Neutrophil (primary cell): Measurements from ENCODE around the gene XXYLT1.
"Not testable (repeated sequence)": the region's sequence is repeated elsewhere in the genome, so short reads cannot be mapped to it uniquely, and the experiment has no call there.

Experiments
- H3K27ac ChIP-seq: fragments of 200-600 bp; sonication (generic); 2 replicates; pipeline ENCODE4 v1.5.1; 2016; ENCODE audit warnings: mild to moderate bottlenecking, moderate library complexity
- H3K27me3 ChIP-seq: fragments of 200-600 bp; sonication (generic); 2 replicates; pipeline ENCODE4 v1.6.0; 2016; ENCODE audit warnings: mild to moderate bottlenecking
- H3K36me3 ChIP-seq: fragments of 200-600 bp; sonication (generic); 2 replicates; pipeline ENCODE4 v1.5.1; 2017
- H3K4me1 ChIP-seq, 2 experiments: fragments of 200-600 bp in 1 of 2; sonication (generic) in 1 of 2; 1 replicate in 1 of 2; 2 replicates in 1 of 2; pipeline versions ENCODE4 v1.5.1 to v1.6.1; 2013 to 2016; ENCODE audit warnings: low read depth in 1 of 2, low read length in 1 of 2, mild to moderate bottlenecking in 1 of 2, moderate library complexity in 1 of 2; ENCODE audit not compliant: control insufficient read depth in 1 of 2, insufficient read depth in 1 of 2
- H3K4me3 ChIP-seq, 2 experiments: fragments of 200-600 bp in 1 of 2; sonication (generic) in 1 of 2; 1 replicate in 1 of 2; 2 replicates in 1 of 2; pipeline ENCODE4 v1.5.1; 2013 to 2016; ENCODE audit warnings: low read depth in 1 of 2, low read length in 1 of 2, mild to moderate bottlenecking in 1 of 2, moderate library complexity in 1 of 2
- H3K9me3 ChIP-seq: fragments of 200-600 bp; sonication (generic); 2 replicates; pipeline ENCODE4 v1.5.1; 2016
- TF ChIP-seq, protein P1 (sequence below): fragments of 200-600 bp; sonication (generic); IDR thresholded peaks from 2 replicates; pipeline ENCODE4 v1.5.1; 2016; ENCODE audit warnings: antibody characterized with exemption

Gene XXYLT1

GRCh38 chr3:195219351-195220230 is 51.4 kb downstream of the XXYLT1 start:
- no peaks in the 10 kb centered on the region for H3K27me3 ChIP-seq
- no peaks in the 10 kb centered on the region for H3K4me1 ChIP-seq
- TF ChIP-seq, protein P1, sequence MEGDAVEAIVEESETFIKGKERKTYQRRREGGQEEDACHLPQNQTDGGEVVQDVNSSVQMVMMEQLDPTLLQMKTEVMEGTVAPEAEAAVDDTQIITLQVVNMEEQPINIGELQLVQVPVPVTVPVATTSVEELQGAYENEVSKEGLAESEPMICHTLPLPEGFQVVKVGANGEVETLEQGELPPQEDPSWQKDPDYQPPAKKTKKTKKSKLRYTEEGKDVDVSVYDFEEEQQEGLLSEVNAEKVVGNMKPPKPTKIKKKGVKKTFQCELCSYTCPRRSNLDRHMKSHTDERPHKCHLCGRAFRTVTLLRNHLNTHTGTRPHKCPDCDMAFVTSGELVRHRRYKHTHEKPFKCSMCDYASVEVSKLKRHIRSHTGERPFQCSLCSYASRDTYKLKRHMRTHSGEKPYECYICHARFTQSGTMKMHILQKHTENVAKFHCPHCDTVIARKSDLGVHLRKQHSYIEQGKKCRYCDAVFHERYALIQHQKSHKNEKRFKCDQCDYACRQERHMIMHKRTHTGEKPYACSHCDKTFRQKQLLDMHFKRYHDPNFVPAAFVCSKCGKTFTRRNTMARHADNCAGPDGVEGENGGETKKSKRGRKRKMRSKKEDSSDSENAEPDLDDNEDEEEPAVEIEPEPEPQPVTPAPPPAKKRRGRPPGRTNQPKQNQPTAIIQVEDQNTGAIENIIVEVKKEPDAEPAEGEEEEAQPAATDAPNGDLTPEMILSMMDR = no peak
- H3K27ac ChIP-seq = no peak overlapping the region
- H3K36me3 ChIP-seq = no peaks in the 10 kb centered on the region
- H3K9me3 ChIP-seq = no peaks in the 10 kb centered on the region
- H3K4me3 ChIP-seq = no peak overlapping the region

GRCh38 chr3:195218331-195218730 is 52.6 kb downstream of the XXYLT1 start:
- H3K27me3 ChIP-seq, H3K4me1 ChIP-seq, H3K4me3 ChIP-seq, H3K9me3 ChIP-seq, H3K27ac ChIP-seq, H3K36me3 ChIP-seq: not testable (repeated sequence)

- H3K4me1 ChIP-seq, H3K4me3 ChIP-seq, H3K27me3 ChIP-seq, H3K27ac ChIP-seq, H3K36me3 ChIP-seq, H3K9me3 ChIP-seq: not testable (repeated sequence)
Observed at GRCh38 chr3:195215576-195215975, 55.4 kb downstream of the XXYLT1 start.

- H3K4me3 ChIP-seq = no peak overlapping the region
- H3K9me3 ChIP-seq = no peaks in the 10 kb centered on the region
- H3K27me3 ChIP-seq = no peaks in the 10 kb centered on the region
- no peaks in the 10 kb centered on the region for H3K4me1 ChIP-seq
- H3K36me3 ChIP-seq = no peaks in the 10 kb centered on the region
- TF ChIP-seq, protein P1 = no peak
- no peak overlapping the region for H3K27ac ChIP-seq
Observed at GRCh38 chr3:195214381-195214780, 56.6 kb downstream of the XXYLT1 start.

- H3K9me3 ChIP-seq = no peaks in the 10 kb centered on the region
- H3K4me3 ChIP-seq = no peak overlapping the region
- TF ChIP-seq, protein P1 = no peak
- H3K4me1 ChIP-seq = no peaks in the 10 kb centered on the region
- no peaks in the 10 kb centered on the region for H3K36me3 ChIP-seq
- no peaks in the 10 kb centered on the region for H3K27me3 ChIP-seq
- no peak overlapping the region for H3K27ac ChIP-seq
Observed at GRCh38 chr3:195213639-195214315, 57.2 kb downstream of the XXYLT1 start.

GRCh38 chr3:195212749-195213375 is 58.1 kb downstream of the XXYLT1 start:
- Histone ChIP-seq H3K36me3 (no peaks in the 10 kb centered on the region), H3K4me1 (no peaks in the 10 kb centered on the region), H3K27ac (no peak overlapping the region), H3K9me3 (no peaks in the 10 kb centered on the region), H3K4me3 (no peak overlapping the region), H3K27me3 (no peaks in the 10 kb centered on the region)
- TF ChIP-seq, protein P1 = no peak
